Stimulated activated CD4-positive, alpha-beta T cell treated with anti-CD3 and anti-CD28 coated beads, TNF-alpha, amount 100 ng/mL, for 48 hours (primary cell): ENCODE results near the gene MEP1B.
"Not testable (repeated sequence)": the region's sequence is repeated elsewhere in the genome, so short reads cannot be mapped to it uniquely, and the experiment has no call there.

Source experiments
- DNase-seq, 3 donors: peaks; one replicate each; pipeline ENCODE4 v3.0.0-alpha.2; 2020; ENCODE audit warnings: low read depth in 3 of 3

Gene MEP1B

GRCh38 chr18:32189790-32190189, at the start of gene MEP1B:
Gene MEP1B (plus strand): TSS chr18:32190039. CDS start chr18:32190071, 32 bp downstream.
- DNase-seq = no peak

DNA sequence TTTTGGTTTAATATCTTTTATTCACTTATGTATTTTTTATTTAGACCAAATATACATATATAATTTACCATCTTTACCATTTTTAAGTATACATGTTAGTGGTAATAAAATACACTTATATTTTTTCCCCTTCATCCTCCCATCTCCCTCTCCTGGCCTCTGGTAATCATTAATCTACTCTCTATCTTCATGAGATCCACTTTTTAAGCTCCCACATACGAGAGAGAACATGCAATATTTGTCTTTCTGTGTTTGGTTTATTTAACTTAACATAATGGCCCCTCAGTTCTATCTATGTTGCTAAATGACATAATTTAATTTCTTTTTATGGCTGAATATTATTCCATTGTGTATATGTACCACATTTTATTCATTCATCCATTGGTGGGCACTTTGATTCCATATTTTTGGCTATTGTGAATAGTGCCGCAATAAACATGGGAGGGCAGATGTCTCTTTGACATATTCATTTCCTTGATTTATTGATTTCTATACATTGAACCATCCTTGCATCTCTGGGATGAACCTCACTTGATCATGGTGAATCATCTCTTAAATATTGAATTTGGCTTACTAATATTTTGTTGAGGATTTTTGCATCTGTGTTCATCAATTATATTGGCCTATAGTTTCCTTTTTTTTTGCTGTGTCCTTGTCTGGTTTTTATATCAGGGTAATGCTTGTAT, 41.5 kb upstream of the MEP1B start:
- DNase-seq = no peak

- no peak for DNase-seq
Measured at GRCh38 chr18:32152705-32153448, 37.0 kb upstream of the MEP1B start.

DNA sequence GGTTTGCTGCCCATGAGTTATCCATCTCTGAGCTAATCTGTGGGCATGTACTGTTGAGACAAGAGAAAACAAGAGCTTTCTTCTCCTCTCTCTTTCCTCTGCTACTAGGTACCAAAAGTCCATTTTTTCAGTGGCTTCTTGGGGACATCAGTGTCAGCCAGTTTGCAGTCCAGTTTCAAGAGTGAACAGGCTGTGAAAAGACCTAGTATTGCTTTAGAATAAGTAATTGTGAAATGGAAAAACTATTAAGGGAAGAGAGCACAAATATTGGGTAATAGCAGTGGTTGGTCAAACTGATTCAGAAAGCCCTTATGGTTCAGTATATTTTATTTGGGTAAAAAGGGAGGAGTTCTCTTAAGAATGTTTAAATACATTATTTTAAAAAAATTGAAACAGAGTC, 33.0 kb upstream of the MEP1B start:
- DNase-seq = no peak

- DNase-seq = no peak
Measured at GRCh38 chr18:32157580-32157979, 32.3 kb upstream of the MEP1B start.

- DNase-seq = peak; percentile 42 to 67 (median 48)
Measured at GRCh38 chr18:32158108-32158624, 31.7 kb upstream of the MEP1B start.

- not testable (repeated sequence) for DNase-seq
Measured at GRCh38 chr18:32158631-32159030, 31.2 kb upstream of the MEP1B start.

- DNase-seq = no peak
Measured at GRCh38 chr18:32160547-32160946, 29.3 kb upstream of the MEP1B start.

- no peak for DNase-seq
Measured at GRCh38 chr18:32167980-32168730, 21.7 kb upstream of the MEP1B start.

DNA sequence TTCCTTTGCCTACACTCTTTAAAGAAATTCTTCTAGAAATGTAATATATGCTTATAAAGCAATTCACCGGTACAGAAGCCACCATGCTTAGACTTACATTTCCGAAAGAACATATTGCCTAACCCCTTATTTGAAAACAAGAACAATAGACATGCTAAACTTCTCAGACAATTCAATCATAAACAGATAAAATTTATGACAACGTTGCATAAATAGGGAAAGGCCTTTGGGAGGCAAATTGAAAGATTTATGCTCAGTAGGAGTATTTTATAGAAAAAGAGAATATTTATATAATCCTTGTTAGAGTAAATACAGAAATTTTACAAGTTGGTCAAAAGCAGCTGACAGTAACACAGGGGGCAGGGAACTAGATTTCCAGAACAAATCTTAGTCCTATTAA, 16.2 kb upstream of the MEP1B start:
- DNase-seq = no peak

GRCh38 chr18:32174719-32175118, 15.1 kb upstream of the MEP1B start:
- no peak for DNase-seq

- no peak for DNase-seq
Measured at GRCh38 chr18:32175265-32175664, 14.6 kb upstream of the MEP1B start.

- DNase-seq = not testable (repeated sequence)
Measured at GRCh38 chr18:32176745-32177144, 13.1 kb upstream of the MEP1B start.

DNA sequence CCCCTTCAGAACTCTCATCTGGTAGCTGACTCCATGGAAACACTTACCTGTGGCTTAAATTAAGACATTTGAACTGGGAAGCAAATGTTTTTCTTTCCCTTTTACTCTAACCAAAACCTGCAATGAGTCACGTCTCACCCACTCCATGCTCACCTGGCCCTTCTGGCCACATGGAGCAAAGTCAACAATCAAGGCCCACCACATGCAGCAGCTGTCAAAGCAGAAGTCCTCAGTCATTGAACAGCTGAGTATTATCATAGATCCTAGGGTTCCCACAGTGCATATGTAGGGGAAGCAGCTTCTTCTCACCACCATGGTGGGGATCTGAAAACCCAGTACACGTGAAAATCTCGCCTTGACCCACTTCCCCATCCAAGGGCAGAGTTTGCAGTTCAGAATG, 12.3 kb upstream of the MEP1B start:
- DNase-seq = no peak

DNA sequence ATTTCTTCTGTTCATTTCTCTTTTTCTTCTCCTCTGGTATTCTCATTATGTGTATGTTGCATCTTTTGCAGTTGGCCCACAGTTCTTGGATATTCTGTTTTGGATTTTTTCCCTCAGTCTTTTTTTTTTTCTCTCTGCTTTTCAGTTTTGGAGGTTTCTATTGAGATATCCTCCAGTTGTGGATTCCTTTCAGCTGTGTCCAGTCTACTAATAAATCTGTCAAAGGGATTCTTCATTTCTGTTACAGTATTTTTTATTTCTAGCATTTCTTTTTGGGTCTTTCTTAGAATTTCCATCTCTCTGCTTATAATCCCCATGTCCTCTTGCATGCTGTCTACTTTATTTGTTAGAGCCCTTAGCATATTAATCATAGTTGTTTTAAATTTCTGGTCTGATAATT, 6.3 kb upstream of the MEP1B start:
- DNase-seq = no peak

- DNase-seq = no peak
Measured at GRCh38 chr18:32190209-32190608, 370 bp downstream of the MEP1B start.

GRCh38 chr18:32195881-32196815, 6.3 kb downstream of the MEP1B start:
- DNase-seq = no peak

DNA sequence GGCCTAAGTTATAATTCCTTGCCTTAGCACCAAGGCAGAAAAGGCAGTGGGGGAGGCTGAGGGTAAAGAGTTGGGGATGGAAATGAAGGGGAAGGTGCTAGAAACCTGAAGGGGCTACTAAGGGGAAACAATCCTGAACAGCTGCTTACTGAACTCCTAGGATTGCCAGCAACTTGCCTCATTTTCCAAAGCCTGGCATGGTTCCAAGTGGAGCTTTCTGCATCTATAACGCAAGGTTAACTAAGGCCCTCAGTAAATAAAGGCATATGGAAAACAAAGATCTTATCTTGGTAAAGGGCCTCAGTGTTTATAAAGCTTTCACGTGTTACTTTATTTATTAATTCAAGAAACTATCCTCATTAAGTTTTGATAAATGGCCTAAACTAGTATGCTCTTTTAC, 10.9 kb downstream of the MEP1B start:
- no peak for DNase-seq

DNA sequence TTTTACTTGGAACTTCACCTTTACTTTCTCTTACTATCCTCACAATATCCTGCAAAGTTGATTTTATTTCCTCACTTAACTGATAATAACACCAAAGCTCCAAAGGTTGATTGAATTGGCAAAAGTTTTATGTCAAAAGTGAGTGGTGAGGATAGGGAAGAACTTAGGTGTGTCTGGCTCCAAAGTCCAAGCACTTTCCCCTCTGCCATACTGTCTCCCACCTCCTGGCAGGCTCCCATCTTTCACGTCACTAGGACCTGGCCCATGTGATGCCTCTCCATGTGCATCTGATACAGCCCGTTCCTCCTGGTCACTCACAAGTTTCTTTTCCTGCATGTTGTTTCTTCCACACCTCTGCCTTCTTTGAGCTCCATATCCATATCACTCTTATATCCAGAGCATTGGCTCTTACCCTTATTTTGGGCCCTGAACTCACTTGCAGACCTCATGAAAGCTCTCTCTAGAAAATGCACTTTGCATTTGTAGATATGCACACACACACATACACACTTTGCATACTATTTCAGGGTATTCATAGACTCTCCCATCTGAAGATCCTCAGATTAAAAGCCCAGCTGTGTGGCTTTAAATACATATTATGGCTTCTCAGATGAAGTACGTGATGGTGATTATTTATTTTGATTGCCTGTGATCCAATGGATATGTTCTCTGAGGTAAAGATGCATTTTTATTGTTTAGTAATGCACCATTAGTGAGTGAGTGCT, 12.3 kb downstream of the MEP1B start:
- no peak for DNase-seq

DNA sequence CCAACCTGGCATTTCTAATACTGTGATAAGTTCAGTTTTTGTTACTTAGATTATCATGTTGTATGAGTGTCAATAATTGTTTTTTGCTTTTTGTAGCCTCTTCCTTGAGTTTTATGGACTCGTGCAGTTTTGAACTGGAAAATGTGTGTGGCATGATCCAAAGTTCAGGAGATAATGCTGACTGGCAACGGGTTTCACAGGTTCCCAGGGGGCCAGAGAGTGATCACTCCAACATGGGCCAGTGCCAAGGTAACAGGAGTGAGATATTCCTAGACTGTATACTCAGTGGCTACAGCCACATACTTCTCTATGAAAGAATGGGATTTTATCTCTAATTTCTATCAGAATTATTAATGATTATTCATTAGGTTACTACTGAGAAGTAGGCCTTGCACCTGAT, 18.2 kb downstream of the MEP1B start:
- DNase-seq = no peak

GRCh38 chr18:32208577-32208976, 18.7 kb downstream of the MEP1B start:
- no peak for DNase-seq
